Upper lobe of right lung (tissue), 1 donor: Measurements from ENCODE around the gene MTRR. TPM values are rescaled to one million over a fixed set of nuclear protein-coding genes. Genes with fewer than 3 reads are reported as not detected.
A peak's percentile ranks its signal among the peaks of the same experiment; 100 is the strongest.

Experiments
- ATAC-seq: fragments of 200-7000 bp; cut with Tn5 transposase; one replicate; pipeline ENCODE4 v1.9.1; 2020; ENCODE audit warnings: mild to moderate bottlenecking, moderate library complexity
- DNase-seq: peaks from one replicate; pipeline ENCODE4 v3.0.0-alpha.2; 2020
- H3K27ac ChIP-seq: fragments of 200-600 bp; one replicate; pipeline ENCODE4 v1.8.0; 2022
- H3K27me3 ChIP-seq: fragments of 200-600 bp; one replicate; pipeline ENCODE4 v1.8.0; 2022; ENCODE audit warnings: mild to moderate bottlenecking
- H3K36me3 ChIP-seq: fragments of 200-600 bp; one replicate; pipeline ENCODE4 v1.8.0; 2022
- H3K4me1 ChIP-seq: fragments of 200-600 bp; one replicate; pipeline ENCODE4 v1.8.0; 2022
- H3K4me3 ChIP-seq: fragments of 200-600 bp; one replicate; pipeline ENCODE4 v1.8.0; 2022; ENCODE audit warnings: mild to moderate bottlenecking
- H3K9me3 ChIP-seq: fragments of 200-600 bp; one replicate; pipeline ENCODE4 v1.8.0; 2022
- CTCF ChIP-seq: fragments of 200-600 bp; IDR thresholded peaks from one replicate; pipeline ENCODE4 v1.8.0; 2022; ENCODE audit warnings: antibody characterized with exemption
- intact Hi-C: fragments of 100-400 bp; cut with DNase I; formaldehyde crosslinking; loops from one replicate; pipeline ENCODE4 v1.11.0; 2022
- total RNA-seq: library from RNA; stranded (reverse); fragmentation: NEBNext Ultra II Directional; extraction: Animal tissue kit (Norgen Biotek cat#: 25700); gene quantifications from one replicate; pipeline ENCODE4 v1.2.1, GENCODE V29; 2021
- donor health status: DM: no; HTN: yes; CAD: no; lungs with severe emphysema.

MTRR gene
- total RNA-seq, 1 donor from 2014 or later, result 116 TPM

GRCh38 chr5:7882926-7883325 is 14.0 kb downstream of the MTRR start:
- TF ChIP-seq CTCF, result no peak
- Histone ChIP-seq H3K4me3 (no peak overlapping the region), H3K36me3 (peaks cover 93% of the 10 kb centered on the region), H3K9me3 (no peaks in the 10 kb centered on the region), H3K27me3 (no peaks in the 10 kb centered on the region), H3K27ac (no peak overlapping the region), H3K4me1 (peaks cover 25% of the 10 kb centered on the region)
- intact Hi-C loops, result no loop called here
- no peak for DNase-seq
- peak; percentile 19 for ATAC-seq

- no peaks in the 10 kb centered on the region for H3K27me3 ChIP-seq
- no peak overlapping the region for H3K4me3 ChIP-seq
- H3K36me3 ChIP-seq, result peaks cover 96% of the 10 kb centered on the region
- no peak for TF ChIP-seq CTCF
- ATAC-seq (peak; percentile 80), DNase-seq (no peak)
- no peaks in the 10 kb centered on the region for H3K9me3 ChIP-seq
- H3K27ac ChIP-seq, result peak overlapping the region; percentile 49
- H3K4me1 ChIP-seq, result peaks cover 14% of the 10 kb centered on the region
- intact Hi-C loops, result no loop called here
These were observed 15.7 kb downstream of the MTRR start for GRCh38 chr5:7884491-7885267.

- Histone ChIP-seq H3K4me1 (peaks cover 9% of the 10 kb centered on the region), H3K27ac (no peak overlapping the region), H3K36me3 (peaks cover 91% of the 10 kb centered on the region), H3K9me3 (no peaks in the 10 kb centered on the region), H3K27me3 (no peaks in the 10 kb centered on the region), H3K4me3 (no peak overlapping the region)
- intact Hi-C loops, result no loop called here
- peak; percentile 51 for TF ChIP-seq CTCF
- ATAC-seq, result no peak
- DNase-seq, result no peak
These were observed 18.0 kb downstream of the MTRR start for GRCh38 chr5:7886849-7887475.

GRCh38 chr5:7888901-7889300 is 20.0 kb downstream of the MTRR start:
- no peak for TF ChIP-seq CTCF
- Histone ChIP-seq H3K4me1 (peaks cover 2% of the 10 kb centered on the region), H3K36me3 (peaks cover 91% of the 10 kb centered on the region), H3K9me3 (no peaks in the 10 kb centered on the region), H3K27ac (no peak overlapping the region), H3K4me3 (no peak overlapping the region), H3K27me3 (no peaks in the 10 kb centered on the region)
- DNase-seq (no peak), ATAC-seq (no peak)
- intact Hi-C loops, result no loop called here

GRCh38 chr5:7894439-7894838 is 25.5 kb downstream of the MTRR start:
- H3K9me3 ChIP-seq, result no peaks in the 10 kb centered on the region
- ATAC-seq, result no peak
- peaks cover 93% of the 10 kb centered on the region for H3K36me3 ChIP-seq
- intact Hi-C loops, result no loop called here
- DNase-seq, result no peak
- no peaks in the 10 kb centered on the region for H3K27me3 ChIP-seq
- no peak for TF ChIP-seq CTCF
- H3K4me1 ChIP-seq, result no peaks in the 10 kb centered on the region
- no peak overlapping the region for H3K27ac ChIP-seq
- no peak overlapping the region for H3K4me3 ChIP-seq
